HEK293 (cell line): ENCODE data around the gene CCNL1.

ENCODE experiments used
- CTCF ChIP-seq: fragments of 450-650 bp; formaldehyde crosslinking; IDR thresholded peaks from 2 replicates; pipeline ENCODE4 v1.5.1; 2016; ENCODE audit warnings: missing biosample characterization, missing genetic modification characterization
- SP2 ChIP-seq: fragments of 450-650 bp; formaldehyde crosslinking; IDR thresholded peaks from 2 replicates; pipeline ENCODE4 v1.5.1; 2016; ENCODE audit warnings: missing biosample characterization, missing genetic modification characterization
- ZBTB1 ChIP-seq: fragments of 450-650 bp; formaldehyde crosslinking; IDR thresholded peaks from 2 replicates; pipeline ENCODE4 v1.5.1; 2016; ENCODE audit warnings: missing biosample characterization, missing genetic modification characterization
- ZEB2 ChIP-seq: fragments of 450-650 bp; formaldehyde crosslinking; IDR thresholded peaks from 2 replicates; pipeline ENCODE4 v1.5.1; 2016; ENCODE audit warnings: missing biosample characterization, missing genetic modification characterization
- ZNF140 ChIP-seq: fragments of 450-650 bp; formaldehyde crosslinking; IDR thresholded peaks from 2 replicates; pipeline ENCODE4 v1.5.1; 2016; ENCODE audit warnings: missing biosample characterization, missing genetic modification characterization
- ZNF184 ChIP-seq: fragments of 450-650 bp; IDR thresholded peaks from 2 replicates; pipeline ENCODE4 v1.5.1; 2018; ENCODE audit warnings: missing biosample characterization, mild to moderate bottlenecking, missing genetic modification characterization
- ZNF211 ChIP-seq: fragments of 450-650 bp; formaldehyde crosslinking; IDR thresholded peaks from 2 replicates; pipeline ENCODE4 v1.5.1; 2016; ENCODE audit warnings: low read depth, missing biosample characterization, missing genetic modification characterization
- ZNF214 ChIP-seq: fragments of 450-650 bp; formaldehyde crosslinking; IDR thresholded peaks from 2 replicates; pipeline ENCODE4 v1.5.1; 2017; ENCODE audit warnings: missing biosample characterization, mild to moderate bottlenecking, missing genetic modification characterization, borderline replicate concordance
- ZNF423 ChIP-seq: fragments of 450-650 bp; formaldehyde crosslinking; IDR thresholded peaks from 2 replicates; pipeline ENCODE4 v1.5.1; 2016; ENCODE audit warnings: missing biosample characterization, missing genetic modification characterization

- TF ChIP-seq ZNF214 (no peak), ZNF140 (no peak), CTCF (tag by site-specific recombination) (no peak), SP2 (no peak), ZNF184 (tag by site-specific recombination) (no peak), ZEB2 (tag by site-specific recombination) (no peak), ZBTB1 (tag by site-specific recombination) (no peak), ZNF423 (no peak), ZNF211 (tag by site-specific recombination) (no peak)
Observed at GRCh38 chr3:157204431-157204830, 44.5 kb upstream of the CCNL1 start.
